Measurements from ENCODE around the gene TMCO1.
"Not testable (repeated sequence)": the region's sequence is repeated elsewhere in the genome, so short reads cannot be mapped to it uniquely, and the experiment has no call there.

- TF ChIP-seq CTCF (conservative IDR thresholded peaks at IDR 0.05); EZH2 (IDR thresholded peaks at IDR 0.05; ENCODE audit: low read depth): not testable (repeated sequence)
Observed at GRCh38 chr1:165744913-165745312, 23.8 kb downstream of the TMCO1 start.
